Suprapubic skin (tissue), 4 donors: ENCODE measurements around the gene DCTN3.

ENCODE experiments used
- EP300 ChIP-seq: sonication (generic); formaldehyde crosslinking; IDR thresholded peaks from one replicate; pipeline ENCODE4 v1.6.1; 2017; ENCODE audit warnings: antibody characterized with exemption
- POLR2A ChIP-seq, 2 donors: fragments of 450-650 bp; IDR thresholded peaks; one replicate each; pipeline ENCODE4 v1.6.1; 2017; ENCODE audit warnings: antibody characterized with exemption in 2 of 2, mild to moderate bottlenecking in 2 of 2, moderate library complexity in 2 of 2
- POLR2AphosphoS5 ChIP-seq, 3 donors: sonication (generic); formaldehyde crosslinking; IDR thresholded peaks; one replicate each; pipeline ENCODE4 v1.6.1; 2017; ENCODE audit warnings: antibody characterized with exemption in 3 of 3
- TF ChIP-seq, protein P1 (sequence below), 2 donors: fragments of 200-600 bp in 1 of 2; fragments of 450-650 bp in 1 of 2; sonication (generic) in 1 of 2; IDR thresholded peaks; one replicate each; pipeline ENCODE4 v1.5.1; 2016 to 2019; ENCODE audit warnings: antibody characterized with exemption in 2 of 2, mild to moderate bottlenecking in 1 of 2, moderate library complexity in 1 of 2

DNA sequence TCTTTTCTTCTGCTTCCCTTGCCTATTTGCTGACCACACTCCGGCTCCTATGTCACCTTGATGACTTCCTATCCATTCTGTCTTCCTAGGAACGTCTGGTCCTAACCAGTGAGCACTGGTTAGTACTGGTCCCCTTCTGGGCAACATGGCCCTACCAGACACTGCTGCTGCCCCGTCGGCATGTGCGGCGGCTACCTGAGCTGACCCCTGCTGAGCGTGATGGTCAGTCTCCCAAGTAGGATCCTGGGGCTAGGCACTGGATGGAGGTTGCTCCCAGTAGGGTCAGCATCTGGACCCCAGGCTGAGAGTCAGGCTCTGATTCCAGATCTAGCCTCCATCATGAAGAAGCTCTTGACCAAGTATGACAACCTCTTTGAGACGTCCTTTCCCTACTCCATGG, 28.4 kb upstream of the DCTN3 start:
- TF ChIP-seq POLR2AphosphoS5 (IDR thresholded peaks at IDR 0.05) (no peak), POLR2A (IDR thresholded peaks at IDR 0.05) (no peak), EP300 (no peak)
- TF ChIP-seq, protein P1, sequence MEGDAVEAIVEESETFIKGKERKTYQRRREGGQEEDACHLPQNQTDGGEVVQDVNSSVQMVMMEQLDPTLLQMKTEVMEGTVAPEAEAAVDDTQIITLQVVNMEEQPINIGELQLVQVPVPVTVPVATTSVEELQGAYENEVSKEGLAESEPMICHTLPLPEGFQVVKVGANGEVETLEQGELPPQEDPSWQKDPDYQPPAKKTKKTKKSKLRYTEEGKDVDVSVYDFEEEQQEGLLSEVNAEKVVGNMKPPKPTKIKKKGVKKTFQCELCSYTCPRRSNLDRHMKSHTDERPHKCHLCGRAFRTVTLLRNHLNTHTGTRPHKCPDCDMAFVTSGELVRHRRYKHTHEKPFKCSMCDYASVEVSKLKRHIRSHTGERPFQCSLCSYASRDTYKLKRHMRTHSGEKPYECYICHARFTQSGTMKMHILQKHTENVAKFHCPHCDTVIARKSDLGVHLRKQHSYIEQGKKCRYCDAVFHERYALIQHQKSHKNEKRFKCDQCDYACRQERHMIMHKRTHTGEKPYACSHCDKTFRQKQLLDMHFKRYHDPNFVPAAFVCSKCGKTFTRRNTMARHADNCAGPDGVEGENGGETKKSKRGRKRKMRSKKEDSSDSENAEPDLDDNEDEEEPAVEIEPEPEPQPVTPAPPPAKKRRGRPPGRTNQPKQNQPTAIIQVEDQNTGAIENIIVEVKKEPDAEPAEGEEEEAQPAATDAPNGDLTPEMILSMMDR (IDR thresholded peaks at IDR 0.05): no peak
